Activated CD4-positive, alpha-beta T cell treated with anti-CD3 and anti-CD28 coated beads, Interleukin-10, Interleukin-2, amounts not matched to agents 100 ng/mL and 50 ng/mL, durations not matched to agents 16 hours and 8 hours (primary cell): ENCODE results near the gene EVI2A.
"Not testable (repeated sequence)": the region's sequence is repeated elsewhere in the genome, so short reads cannot be mapped to it uniquely, and the experiment has no call there.

Source experiments
- DNase-seq: peaks from one replicate; pipeline ENCODE4 v3.0.0-alpha.2; 2020

Gene EVI2A

DNA sequence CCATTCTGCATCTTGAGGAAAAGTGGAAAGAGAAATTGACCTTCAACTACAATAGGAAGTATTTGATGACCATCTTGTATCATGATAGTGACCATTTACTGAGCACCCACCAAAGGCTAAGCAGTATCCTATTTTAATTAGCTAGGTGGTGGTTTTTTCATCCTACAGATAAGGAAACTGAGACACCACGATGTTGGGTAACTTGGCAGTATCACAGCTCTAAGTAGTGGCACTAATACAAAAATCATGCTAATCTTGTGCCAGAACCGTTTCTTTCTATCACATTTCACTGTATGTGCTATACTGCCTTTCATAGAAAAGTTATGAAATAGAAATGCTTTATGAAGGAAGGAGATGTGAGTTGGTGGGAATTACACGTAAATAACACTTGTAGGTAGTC, 9.9 kb downstream of the EVI2A start:
- DNase-seq, result no peak

- DNase-seq, result peak; percentile 42
These were observed 10.5 kb downstream of the EVI2A start for GRCh38 chr17:31310886-31311285.

- DNase-seq, result peak; percentile 56
These were observed 11.2 kb downstream of the EVI2A start for GRCh38 chr17:31310260-31310659.

- DNase-seq, result no peak
These were observed 11.9 kb downstream of the EVI2A start for GRCh38 chr17:31309556-31309955.

DNA sequence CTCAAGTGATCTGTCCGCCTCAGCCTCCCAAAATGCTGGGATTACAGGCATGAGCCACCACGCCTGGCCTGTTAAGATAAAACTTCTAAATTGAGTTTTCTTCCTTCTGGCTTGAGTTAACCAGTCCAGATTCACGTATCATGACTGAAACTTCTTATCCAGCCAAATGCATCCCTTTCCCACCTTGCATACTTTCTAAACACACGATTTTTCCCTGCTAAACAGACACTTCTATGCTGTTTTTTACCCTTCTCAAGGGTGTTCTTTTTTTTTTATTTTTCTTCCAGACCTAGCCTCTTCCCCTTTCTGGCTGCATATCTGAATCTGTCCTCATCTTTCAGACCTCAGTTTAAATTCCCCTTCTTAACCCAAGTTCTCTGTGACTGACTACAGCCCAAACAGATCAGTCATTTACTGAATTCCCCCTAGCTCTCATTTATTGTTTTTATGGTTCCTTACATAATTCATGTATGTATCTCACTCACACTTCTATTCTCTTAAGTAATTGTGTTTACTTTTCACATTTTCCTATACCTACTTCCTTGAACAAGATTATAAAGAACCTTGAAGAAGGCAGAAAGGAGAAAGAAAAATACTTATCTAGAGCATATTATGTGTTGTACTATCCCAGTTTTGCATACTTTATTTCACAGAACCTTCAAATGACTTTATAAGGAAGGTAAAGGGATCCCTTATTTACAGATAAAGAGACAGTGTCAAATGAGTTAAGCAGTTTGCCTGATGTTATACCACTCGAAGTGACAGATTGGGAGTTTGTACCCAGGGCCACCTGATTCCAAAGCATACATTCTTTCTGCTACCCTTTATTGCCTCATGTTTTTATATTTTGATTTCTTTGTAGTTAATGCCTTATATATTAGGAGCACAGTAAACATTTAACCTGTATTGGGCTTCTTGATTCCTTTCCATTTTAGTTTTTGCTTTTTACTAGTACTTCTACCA, 12.8 kb downstream of the EVI2A start:
- peak; percentile 53 for DNase-seq

- DNase-seq, result no peak
These were observed 13.8 kb downstream of the EVI2A start for GRCh38 chr17:31307640-31308039.

DNA sequence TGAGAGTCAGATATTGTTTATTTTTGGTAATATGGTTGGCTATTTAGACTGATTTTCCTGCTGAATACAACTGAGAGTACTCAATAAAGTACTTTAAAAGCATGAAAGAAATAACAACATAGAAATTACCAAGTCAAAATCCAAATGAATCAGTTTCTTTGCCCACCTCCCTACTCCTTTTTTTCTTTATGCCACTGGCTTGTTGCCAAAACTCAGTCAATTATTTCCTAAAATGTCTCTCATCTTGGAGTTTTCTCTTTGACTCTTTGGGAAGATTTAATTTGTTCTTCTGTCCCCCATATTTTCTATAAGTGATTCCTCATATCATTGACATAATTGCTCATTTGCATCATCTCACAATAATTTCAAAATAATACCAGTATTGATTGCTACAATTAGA, 21.8 kb downstream of the EVI2A start:
- DNase-seq, result no peak

GRCh38 chr17:31297090-31297489, 24.3 kb downstream of the EVI2A start, which contains the start of gene OMG:
TSS of gene OMG (minus strand) at chr17:31297239. CDS start at chr17:31296331, 908 bp downstream.
- DNase-seq, result no peak

DNA sequence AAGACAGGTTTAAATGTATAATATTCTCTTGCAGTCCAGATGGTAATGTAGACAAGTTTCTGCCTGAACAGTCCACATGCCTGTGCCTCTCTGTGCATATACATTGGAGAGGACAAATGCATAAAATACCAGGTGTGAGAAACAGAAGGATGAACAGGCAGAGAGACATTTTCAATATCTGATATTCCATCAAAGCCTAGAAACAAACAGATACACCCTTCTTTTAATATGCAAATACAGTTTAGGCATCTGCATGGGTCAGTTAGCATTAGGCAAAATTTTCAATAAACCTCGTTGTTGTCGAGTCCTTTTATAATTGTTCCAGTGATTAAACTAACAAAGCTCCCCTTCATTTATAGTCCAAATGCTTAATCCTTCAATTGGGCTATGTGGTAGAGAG, 25.3 kb downstream of the EVI2A start:
- DNase-seq, result no peak

GRCh38 chr17:31295489-31295871, 25.9 kb downstream of the EVI2A start:
- no peak for DNase-seq

DNA sequence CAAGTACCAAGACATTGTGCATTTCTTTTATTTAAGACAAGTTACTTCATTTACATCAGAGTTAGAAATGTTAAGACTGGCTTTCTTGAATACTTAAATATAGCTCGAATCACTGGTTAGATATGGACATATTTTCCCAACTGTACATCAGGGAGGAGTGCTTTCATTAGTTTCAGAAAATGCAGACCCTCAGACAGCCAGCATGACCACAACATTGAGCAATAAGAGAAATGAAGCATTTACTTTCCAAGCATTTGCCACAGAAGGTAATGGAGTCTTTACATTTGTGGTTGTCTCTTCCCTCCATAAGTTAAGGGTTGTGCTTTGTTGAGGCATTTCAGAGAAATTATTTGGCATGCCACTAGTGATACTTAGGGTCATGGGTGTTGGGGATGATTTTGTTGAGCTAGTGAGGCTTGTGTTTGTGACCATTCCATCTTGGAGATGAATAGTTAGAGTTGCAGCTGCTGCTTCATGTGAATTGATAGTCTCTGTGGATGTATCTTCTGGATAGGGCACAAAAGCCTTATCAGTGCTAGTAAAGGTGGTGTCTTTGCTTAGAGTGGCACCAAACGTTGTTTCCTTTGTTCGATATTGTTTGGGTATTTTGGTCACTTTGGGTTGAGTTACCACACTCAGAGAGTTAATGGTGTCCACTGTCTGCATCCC, 26.5 kb downstream of the EVI2A start:
- DNase-seq, result no peak

DNA sequence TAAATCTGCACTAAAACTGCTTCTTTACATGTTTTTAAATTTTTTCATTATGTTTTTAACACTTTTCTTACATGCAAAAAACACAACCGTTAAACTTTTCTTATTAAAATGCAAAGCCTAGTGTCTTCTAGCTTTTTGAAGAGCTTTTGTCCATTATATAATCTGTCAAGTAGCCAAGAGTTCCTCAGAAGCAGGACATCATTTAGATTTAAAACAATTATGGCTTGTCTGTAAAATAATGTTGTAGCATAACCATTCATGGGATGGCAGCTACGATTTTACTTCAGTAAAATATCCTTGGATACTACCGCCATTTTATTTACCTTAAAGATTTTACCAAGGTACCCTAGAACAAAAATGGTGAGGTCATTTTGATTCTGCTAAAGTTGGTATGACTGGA, 27.2 kb downstream of the EVI2A start:
- DNase-seq, result no peak

DNA sequence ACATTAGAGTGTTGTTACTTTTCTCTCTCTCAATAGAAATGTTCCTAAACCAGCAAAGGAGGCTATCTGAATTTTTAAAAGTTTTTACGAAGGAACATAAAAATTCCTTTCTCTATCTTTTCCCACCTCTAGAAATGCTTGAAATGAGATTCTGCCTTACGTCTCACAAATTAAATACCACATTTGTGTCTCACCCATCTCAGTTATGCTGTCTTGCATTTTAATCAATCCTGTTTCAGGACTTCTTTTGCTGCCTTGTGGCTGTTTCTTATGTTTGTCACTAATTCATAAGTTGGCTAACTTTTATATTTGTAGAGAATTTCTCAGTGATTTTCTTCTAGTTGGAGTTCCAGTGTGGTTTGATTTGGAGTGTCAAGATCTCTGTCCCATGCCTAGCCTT, 27.8 kb downstream of the EVI2A start:
- no peak for DNase-seq

DNA sequence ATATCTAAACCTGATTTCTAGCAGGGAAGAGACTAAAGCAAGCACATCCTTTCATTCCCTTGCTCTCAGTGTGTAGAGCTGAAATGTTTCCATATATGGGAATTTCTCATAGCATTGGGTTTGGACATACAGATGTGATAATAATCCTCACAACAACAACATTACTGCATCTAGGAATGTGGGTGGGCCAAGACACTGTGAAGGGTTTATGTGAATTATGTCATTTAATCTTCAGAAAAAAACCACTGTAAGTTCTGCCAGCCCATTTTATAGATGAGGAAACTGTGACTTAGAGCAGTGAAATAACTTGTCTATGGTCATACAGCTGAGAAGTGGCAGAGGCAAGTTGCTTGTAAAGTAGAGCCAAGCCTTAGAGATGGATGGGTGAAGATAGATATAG, 29.6 kb downstream of the EVI2A start:
- no peak for DNase-seq

DNA sequence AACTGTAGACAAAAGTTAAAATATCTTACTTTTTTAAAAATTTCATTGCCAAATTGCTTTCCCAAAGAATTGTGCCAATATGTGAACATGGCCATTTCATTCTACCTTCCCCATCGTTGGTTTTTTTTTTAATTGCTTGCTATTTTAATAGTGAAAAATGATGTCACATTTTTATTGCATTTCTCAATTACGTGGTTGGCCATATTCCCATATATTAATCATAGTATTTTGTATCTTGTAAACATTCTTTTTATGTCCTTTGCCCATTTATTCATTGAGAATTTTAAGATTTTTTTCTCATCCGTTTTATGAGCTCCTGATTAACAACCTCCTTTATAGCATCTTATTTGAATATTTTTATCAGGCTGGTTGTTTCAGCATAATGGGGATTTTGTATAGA, 31.6 kb downstream of the EVI2A start:
- DNase-seq, result no peak

DNA sequence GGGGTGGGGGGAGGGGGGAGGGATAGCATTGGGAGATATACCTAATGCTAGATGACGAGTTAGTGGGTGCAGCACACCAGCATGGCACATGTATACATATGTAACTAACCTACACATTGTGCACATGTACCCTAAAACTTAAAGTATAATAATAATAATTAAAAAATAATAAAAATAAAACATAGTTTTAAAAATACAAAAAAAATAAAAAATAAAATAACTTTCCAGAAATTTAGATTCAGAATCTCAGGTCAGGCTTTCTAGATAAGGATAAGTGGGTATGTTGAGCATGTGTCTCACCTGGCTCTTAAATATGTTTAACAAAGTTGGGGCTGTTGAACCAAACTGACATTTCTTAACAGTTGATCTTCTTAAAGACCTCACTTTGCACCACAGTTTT, 33.5 kb downstream of the EVI2A start:
- not testable (repeated sequence) for DNase-seq

- no peak for DNase-seq
These were observed 34.8 kb downstream of the EVI2A start for GRCh38 chr17:31286587-31286986.

- DNase-seq, result no peak
These were observed 37.6 kb downstream of the EVI2A start for GRCh38 chr17:31283841-31284240.

- no peak for DNase-seq
These were observed 40.4 kb downstream of the EVI2A start for GRCh38 chr17:31281061-31281460.

- no peak for DNase-seq
These were observed 42.0 kb downstream of the EVI2A start for GRCh38 chr17:31279401-31279800.

GRCh38 chr17:31275116-31275515, 46.3 kb downstream of the EVI2A start:
- DNase-seq, result no peak

DNA sequence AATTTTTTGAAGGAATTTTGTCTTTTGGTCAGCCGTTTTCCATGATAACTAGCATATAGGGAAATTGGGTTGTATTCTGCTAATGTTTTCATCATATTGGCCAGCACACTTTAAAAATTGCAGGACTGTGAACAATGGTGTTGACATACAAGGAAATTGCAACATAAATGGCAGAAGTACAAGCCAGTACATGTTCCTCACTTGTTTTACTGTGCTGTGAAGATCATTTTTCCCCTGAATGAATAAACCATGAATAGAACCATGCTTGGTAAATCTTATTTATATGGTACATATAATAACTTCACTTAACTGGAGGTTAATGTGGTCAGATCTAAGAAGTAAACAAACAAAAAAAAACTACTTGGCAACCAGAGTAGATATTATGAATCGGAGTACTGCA, 47.2 kb downstream of the EVI2A start:
- no peak for DNase-seq

DNA sequence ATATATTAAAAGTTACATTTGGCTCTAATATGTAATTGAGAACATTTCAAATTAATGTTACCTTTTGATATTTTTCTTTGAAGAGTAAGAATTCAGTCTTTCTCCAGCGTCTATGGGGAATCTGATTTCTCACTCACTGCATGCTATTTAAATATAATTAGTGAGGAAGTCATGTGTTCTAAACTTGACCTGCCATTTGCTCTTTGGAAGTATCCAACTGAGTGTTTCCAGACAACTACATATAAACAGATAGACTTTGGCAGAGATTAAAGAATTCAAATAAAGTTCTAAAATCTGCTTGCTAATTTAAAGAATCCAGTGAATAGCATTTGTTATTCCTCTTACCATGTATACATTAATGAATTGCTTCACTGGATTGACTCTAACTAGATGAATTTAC, 47.9 kb downstream of the EVI2A start:
- DNase-seq, result no peak

DNA sequence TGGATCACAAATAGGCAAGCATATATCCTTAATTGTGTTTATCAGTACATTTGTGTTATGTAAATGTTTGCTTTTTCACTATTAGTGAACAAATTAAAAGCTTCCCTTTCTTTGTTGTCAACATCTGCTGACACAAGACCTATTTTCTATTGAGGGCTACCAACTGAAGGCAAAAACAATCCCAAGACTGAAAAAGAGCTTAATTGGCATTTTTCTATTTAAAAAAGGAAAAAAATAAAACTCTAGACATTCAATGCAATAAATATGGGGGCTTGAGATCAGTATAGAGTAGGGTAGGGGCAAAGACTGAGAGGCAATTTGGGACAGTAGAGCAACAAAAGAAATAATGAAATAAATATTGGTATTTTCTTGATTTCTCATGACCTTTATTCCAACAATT, 48.6 kb downstream of the EVI2A start:
- DNase-seq, result no peak
